Inferior parietal cortex (tissue), 1 donor: ENCODE results near the gene GPATCH4.
"Not testable (repeated sequence)": the region's sequence is repeated elsewhere in the genome, so short reads cannot be mapped to it uniquely, and the experiment has no call there.

Experiments
- DNase-seq: peaks from one replicate; pipeline ENCODE4 v3.0.0-alpha.2; 2016; ENCODE audit errors: extremely low spot score

GPATCH4 gene

DNA sequence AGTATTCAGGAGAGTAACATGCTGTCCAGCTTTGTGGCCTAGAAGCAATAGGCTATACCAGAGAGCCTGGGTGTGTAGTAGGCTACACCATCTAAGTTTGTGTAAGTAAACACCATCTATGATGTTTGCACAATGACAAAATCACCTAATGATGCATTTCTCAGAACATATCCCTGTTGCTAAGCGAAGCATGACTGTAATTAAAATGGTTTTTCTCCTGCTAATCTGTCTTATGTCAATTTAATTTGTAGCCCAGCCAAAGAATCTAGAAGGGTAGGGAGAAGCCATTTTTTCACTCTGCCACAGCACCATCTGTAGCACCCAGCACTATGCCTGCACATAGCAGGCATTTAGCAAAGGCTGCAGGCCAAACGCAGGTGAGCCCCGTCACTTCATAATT lies 23.7 kb downstream of the GPATCH4 start:
- DNase-seq: no peak

DNA sequence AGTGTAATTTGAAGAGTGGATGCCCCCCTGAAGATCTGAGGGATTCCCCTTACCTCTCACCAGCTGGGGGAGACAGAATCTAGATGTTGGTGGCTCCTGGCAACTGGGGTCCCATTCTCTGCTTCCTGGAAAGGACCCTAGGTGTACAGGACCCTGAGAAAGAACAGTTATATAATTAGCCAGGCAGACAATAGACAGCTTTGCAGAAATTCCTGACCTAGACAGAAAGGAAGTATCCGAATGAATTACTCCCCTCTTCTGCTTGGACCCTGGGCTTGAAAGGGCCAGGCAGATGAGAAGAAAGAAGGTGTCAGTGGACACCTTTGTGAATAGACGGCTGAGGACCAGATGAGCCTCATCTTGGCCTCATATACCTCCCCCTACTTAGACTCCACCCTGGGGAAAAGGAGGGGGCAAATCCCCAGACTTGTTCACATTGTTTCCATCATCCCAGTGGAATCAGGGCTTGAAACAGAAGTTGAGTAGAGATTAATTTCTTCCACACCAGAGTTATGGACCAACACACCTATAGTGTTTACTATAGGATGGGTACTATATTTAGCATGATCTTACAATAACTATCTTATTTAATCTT lies 27.1 kb downstream of the GPATCH4 start:
- no peak for DNase-seq

DNA sequence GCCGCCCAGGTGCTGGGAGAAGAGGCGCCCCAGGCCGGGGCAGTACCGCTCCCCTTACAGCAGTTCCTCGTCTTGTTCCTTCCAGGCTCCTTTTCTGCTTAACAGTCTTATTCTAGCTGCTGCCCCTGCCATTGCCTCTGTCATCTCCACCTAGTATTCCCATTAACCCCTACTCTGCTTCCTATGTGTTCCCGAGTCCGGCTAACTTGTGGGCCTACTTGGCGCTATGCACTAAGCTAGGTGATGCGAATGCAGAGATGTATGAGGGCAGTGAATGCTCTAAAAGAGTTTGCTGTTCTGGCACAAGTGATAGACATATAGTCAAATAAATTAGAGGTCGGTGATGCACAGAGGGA lies 28.6 kb downstream of the GPATCH4 start:
- DNase-seq: no peak

GRCh38 chr1:156571919-156572662 lies 29.2 kb downstream of the GPATCH4 start, which contains the start of gene IQGAP3:
Gene IQGAP3, minus strand, starts transcription at chr1:156572565. Its CDS starts 36 bp downstream, at chr1:156572529.
- DNase-seq: peak; percentile 79

DNA sequence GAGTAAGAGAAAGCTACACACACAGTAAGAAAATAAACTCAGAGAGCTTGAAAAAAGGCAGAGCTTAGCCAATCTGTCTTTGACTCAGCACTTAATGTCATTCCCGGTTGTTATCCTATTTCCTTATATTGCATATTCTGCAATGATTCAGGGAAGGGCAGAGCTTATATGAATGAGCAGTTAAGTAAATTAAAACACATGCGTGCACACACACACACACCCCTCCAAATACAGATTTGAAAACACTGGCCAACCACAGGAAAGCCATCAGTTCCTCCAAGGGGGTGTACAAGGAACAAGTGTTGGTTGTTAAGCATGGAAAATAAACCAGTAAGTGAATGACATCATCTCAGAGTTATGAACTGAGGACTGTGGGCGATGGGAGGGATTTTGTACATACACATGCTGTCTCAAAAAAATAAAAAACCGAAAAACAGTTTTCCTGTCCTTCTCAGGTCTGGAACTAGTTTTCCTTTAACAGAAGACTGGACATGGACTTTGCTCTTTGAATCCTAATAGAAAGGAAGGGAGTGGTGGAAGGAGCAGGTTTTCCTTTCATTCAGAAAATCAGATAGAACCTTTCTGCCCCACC lies 29.9 kb downstream of the GPATCH4 start:
- DNase-seq: no peak

DNA sequence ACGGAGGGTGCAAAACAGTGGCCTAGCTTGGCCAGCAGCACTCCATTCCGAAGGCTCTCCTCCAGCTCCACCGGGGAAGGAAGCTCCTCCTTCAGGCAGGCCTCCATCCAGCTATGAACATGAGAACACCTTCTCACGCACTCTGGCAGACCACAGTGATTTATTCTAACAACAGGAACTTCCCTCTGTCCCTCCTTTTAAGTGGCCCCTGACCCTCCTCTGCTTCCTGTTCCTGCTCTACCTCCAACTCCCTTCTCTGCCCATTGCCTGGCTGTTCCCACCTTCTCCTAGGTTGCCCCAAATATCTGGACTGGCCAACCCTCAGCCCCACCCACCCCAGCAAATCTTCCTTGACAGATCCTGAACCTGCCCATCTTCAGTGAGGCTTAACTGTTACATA lies 34.8 kb downstream of the GPATCH4 start:
- DNase-seq: no peak

DNA sequence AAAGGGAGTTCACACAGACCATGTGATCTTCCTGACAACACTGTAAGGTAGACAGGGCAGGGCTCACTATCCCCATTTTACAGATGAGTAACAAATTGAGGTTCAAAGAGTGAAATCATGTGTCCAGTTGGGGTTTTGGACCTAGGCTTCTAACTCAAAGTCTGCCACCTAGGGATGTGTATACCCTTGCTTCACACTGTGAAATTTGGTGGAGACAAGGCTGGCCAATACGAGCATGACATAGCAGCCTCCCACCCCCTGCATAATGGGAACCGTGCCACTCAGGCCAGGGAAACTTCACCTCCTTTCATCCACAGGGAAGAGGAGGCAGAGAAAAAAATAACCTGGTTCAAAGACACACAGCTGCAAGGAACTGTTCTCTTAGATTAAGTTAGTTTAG lies 35.8 kb downstream of the GPATCH4 start:
- no peak for DNase-seq

DNA sequence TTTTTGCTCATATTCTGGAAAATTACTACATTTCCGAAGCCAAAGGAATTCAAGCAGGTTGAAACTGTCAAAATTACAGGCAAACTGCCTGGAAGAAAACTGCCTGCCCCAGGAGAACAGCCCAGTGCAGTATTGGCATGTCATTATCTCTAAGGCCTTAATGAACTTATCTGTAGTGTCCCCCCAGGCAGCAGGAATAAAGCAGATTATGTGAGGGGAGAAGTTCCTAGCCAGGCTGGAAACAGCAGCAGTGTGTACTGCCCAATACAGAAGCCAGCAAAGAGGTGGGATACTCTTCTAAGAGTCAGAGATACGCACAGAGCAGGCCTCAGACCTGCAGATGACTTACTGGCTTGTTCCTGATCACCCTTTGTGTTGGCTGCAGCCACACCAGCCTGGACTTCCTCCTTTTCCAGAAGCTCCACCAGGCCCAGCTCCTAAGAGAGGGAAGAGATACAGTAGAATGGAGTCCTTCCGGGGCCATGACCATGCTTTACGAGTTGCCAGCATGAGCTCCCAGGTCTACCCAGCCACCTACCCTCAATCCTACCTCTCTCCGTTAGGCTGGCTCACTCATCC lies 40.6 kb downstream of the GPATCH4 start:
- no peak for DNase-seq

- no peak for DNase-seq
Measured at GRCh38 chr1:156559797-156560385, 41.4 kb downstream of the GPATCH4 start.

DNA sequence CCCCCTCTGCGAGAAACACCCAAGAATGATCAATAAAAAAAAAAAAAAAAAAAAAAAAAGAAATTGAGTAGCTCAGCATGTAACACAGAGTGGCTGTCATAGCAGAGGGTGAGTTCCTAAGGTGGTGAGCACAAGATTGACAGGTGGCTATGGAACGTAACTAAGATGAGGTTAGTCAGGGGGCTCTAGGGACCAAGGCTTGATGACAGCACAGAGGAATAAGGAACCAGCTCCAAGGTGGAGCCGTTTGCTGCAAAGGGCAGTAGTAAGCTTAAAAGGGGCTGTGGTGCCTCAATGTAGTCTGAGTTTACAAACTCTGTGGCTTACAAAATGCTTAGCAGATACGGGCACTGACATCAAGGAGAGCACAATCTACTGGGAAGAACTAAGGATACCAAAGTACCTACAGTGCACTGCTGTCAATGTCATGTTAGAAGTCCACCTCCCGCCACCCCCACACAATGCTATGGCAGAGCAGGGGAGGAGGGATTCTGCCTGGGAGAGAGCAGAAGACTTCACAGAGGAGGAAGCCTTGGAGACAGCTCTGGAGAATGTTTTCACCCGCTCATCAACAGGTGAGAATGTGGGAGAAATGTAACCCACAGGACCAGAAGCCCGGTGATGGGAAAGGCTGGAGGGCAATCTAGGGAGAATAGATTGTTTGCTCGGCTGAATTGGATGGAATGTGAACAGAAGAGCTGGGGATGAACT lies 42.0 kb downstream of the GPATCH4 start:
- no peak for DNase-seq

- no peak for DNase-seq
Measured at GRCh38 chr1:156556354-156556753, 44.9 kb downstream of the GPATCH4 start.

- DNase-seq: no peak
Measured at GRCh38 chr1:156555715-156556114, 45.6 kb downstream of the GPATCH4 start.

DNA sequence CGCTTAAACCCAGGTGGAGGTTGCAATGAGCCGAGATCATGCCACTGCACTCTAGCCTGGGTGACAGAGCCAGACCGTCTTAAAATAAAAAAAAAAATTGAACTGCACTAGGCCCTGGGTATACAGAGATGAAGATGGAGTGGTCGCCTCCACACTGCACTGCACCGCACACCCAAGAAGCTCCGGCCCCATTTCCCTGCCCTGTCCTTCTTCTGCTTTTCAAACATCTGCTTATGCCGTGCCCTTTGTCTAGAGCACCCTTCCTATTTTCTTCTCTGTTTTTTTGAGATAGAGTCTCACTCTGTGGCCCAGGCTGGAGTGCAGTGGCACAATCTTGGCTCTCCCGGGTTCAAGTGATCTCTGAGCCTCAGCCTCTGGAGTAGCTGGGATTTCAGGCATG lies 46.3 kb downstream of the GPATCH4 start:
- DNase-seq: no peak

DNA sequence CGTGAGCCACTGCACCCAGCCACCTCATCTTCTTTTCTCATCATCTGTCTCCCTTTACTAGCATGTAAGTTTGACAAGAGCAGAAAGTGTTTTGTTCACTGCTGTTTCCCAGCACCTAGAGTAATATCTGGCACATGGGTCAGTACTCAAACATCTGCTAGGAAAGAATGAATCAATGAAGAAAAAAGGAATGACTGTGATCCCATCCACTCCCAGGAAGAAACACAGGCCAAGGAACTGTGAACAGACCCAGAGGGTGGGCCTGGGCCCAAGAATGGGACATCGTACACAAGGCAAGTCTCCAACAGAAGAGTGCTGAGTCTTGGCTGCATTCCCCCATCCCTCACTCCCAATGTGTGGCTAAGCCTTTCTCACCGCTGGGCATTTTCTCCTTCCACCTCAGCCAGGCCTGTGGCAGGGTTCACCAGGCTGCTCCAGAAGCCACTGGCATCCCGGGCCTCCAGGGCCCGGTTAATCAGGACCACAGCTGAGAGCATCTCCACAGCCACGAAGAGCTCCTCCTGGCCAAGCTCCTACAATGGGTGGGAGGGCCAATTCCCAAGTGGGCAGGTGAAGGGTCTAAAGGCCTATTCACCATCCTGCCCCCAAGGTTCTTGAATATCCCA lies 47.3 kb downstream of the GPATCH4 start:
- DNase-seq: no peak

DNA sequence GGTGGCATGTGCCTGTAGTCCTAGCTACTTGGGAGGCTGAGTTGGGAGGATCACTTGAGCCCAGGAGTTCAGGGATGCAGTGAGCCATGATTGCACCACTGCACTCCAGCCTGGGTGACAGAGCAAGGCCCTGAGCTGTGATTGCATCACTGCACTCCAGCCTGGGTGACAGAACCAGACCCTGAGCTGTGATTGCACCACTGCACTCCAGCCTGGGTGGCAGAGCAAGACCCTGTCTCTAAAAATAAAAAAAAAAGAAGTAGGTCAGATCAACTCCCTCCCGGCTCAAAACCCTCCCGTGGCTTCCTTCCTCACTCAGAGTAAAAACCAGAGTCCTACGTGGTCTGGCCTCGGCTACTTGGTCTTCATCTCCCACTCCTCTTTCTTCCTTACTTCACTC lies 48.3 kb downstream of the GPATCH4 start:
- DNase-seq: not testable (repeated sequence)

DNA sequence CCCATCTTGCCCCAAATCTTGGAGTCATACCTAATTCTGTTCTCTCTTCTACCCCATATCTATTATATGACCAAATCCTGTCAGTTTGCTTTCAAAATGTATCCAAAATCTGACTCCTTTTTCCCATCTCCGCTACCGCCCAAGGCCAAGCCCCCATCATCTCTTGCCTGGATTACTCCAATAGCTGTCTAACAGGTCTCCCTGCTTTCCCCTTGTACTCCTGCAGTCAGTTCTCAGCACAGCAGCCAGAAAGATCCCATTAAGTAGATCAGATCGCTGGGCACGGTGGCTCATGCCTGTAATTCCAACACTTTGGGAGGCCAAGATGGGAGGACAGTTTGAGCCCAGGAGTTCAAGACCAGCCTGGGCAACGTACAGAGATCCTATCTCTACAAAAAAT lies 48.8 kb downstream of the GPATCH4 start:
- DNase-seq: no peak

DNA sequence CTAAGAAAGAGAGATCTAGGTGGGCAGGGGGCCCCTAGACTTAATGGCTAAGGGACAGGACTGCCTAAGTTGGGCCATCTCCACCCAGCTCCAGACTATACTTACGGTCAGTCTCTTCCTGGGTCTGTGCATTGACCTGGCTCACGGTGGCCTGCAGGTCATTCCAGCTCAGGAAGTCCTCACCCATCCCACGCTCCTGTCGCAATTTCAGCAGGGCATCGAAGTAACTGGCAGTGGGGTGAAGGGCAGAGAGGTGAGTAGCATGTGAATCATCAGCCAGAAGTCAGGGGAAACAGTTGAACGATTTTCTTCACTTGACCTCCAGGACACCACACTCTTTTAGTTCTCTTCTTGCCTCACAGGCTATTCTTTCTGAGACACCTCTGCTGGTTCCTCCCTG lies 49.4 kb downstream of the GPATCH4 start:
- no peak for DNase-seq

GRCh38 chr1:156551066-156551643 lies 50.1 kb downstream of the GPATCH4 start:
- no peak for DNase-seq

DNA sequence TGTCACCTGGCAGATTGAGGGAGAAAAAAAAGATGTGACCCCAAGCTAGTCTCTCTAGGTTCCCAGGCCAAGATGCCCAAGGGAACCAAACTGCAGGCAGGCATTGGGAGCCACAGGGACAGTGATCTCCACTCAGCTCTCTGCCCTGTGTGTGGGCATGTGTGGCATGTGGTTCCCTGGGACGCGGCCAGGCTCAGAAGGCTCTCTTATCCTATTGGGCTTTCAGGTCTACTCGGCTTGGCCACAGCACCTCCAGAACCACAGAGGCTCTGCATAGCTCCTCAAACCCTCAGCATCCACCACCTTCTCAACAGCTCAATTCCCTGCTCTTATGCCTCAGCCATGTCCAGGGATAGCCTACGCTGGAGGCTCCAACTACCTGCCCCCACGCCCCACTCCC lies 50.9 kb downstream of the GPATCH4 start:
- DNase-seq: no peak

DNA sequence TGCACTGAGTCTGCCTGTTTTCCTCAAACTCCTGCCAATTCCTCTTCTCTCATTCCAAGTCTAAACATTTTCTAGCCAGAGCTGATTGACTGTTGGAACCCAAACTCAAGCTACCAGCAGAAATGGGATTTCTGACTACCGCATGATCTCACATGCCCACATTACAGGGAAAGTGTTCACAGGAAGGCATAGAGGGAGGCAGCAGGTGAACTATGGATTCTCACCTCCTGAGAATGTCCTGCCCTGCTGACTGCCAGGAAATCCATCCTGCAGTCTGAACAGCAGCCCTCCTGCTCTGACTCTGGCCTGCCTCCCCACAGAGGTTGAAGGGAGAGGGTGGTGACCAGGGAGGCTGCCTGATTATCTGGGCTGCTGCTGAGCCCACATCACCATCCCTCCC lies 51.4 kb downstream of the GPATCH4 start:
- DNase-seq: no peak

DNA sequence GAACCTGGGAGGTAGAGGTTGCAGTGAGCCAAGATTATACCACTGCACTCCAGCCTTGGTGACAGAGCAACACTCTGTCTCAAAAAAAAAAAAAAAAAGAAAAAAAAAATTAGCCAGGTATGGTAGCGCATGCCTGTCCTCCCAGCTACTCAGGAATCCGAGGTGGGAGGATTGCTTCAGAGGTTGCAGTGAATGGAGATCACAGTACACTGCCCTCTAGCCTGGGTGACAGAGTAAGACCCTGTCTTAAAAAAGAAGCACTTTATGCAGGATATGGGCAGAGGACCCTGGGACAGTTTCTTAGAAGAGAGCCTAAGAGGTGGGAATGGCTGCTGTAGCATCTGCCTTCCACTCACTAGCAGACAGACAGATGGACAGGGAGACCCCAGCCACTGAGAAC lies 51.9 kb downstream of the GPATCH4 start:
- no peak for DNase-seq
